CD14-positive monocyte (primary cell): Measurements from ENCODE around the gene GLG1. TPM values are rescaled to one million over a fixed set of nuclear protein-coding genes. Genes with fewer than 3 reads are reported as not detected.

Source experiments
- DNase-seq, 3 donors: peaks; one replicate each; pipeline ENCODE4 v3.0.0-alpha.2; 2011 to 2022
- H2AFZ ChIP-seq: 2 replicates; pipeline ENCODE4 v1.6.0; 2012; ENCODE audit warnings: mild to moderate bottlenecking, low read depth, low read length, inconsistent platforms; ENCODE audit not compliant: insufficient read depth, poor library complexity, severe bottlenecking
- H3K27ac ChIP-seq, 2 donors: 1 replicate in 1 of 2; 2 replicates in 1 of 2; pipeline ENCODE4 v1.5.1; 2012 to 2013; ENCODE audit warnings: low read length in 2 of 2, control low read depth in 1 of 2, inconsistent platforms in 1 of 2, low read depth in 1 of 2, mild to moderate bottlenecking in 1 of 2
- H3K27me3 ChIP-seq, 2 donors: one replicate each; pipeline versions ENCODE4 v1.6.0 to v1.6.1; 2011 to 2013; ENCODE audit warnings: low read length in 2 of 2; ENCODE audit not compliant: control insufficient read depth in 2 of 2, insufficient read depth in 2 of 2
- H3K36me3 ChIP-seq, 2 donors: replicated peaks in 1 of 2; 1 replicate in 1 of 2; 2 replicates in 1 of 2; pipeline versions ENCODE4 v1.5.1 to v1.6.1; 2012 to 2013; ENCODE audit warnings: low read length in 2 of 2, control low read depth in 1 of 2, inconsistent platforms in 1 of 2, mild to moderate bottlenecking in 1 of 2; ENCODE audit not compliant: insufficient read depth in 2 of 2, control insufficient read depth in 1 of 2
- H3K4me1 ChIP-seq, 2 donors: 1 replicate in 1 of 2; 2 replicates in 1 of 2; pipeline versions ENCODE4 v1.5.1 to v1.6.1; 2012 to 2013; ENCODE audit warnings: low read length in 2 of 2, control low read depth in 1 of 2, inconsistent platforms in 1 of 2, mild to moderate bottlenecking in 1 of 2, moderate library complexity in 1 of 2; ENCODE audit not compliant: insufficient read depth in 2 of 2, control insufficient read depth in 1 of 2
- H3K4me2 ChIP-seq: replicated peaks from 2 replicates; pipeline ENCODE3; 2012; ENCODE audit warnings: low read length, moderate library complexity, mild to moderate bottlenecking; ENCODE audit not compliant: poor library complexity, severe bottlenecking; ENCODE audit errors: extremely low read depth
- H3K4me3 ChIP-seq, 3 experiments: fragments of 200-600 bp in 1 of 3; sonication (generic) in 1 of 3; replicated peaks in 1 of 3; 1 replicate in 2 of 3; 2 replicates in 1 of 3; pipeline ENCODE4 v1.5.1; 2011 to 2013; ENCODE audit warnings: low read length in 3 of 3, mild to moderate bottlenecking in 3 of 3, control low read depth in 2 of 3, low read depth in 2 of 3, inconsistent platforms in 1 of 3, moderate library complexity in 1 of 3
- H3K79me2 ChIP-seq: 2 replicates; pipeline ENCODE4 v1.6.0; 2012; ENCODE audit warnings: mild to moderate bottlenecking, control low read depth, inconsistent platforms, low read length, moderate library complexity; ENCODE audit not compliant: insufficient read depth
- H3K9ac ChIP-seq: 2 replicates; pipeline ENCODE4 v1.6.0; 2017; ENCODE audit warnings: low read length, mild to moderate bottlenecking; ENCODE audit not compliant: insufficient read depth, poor library complexity, severe bottlenecking
- H3K9me3 ChIP-seq, 2 donors: replicated peaks in 1 of 2; 1 replicate in 1 of 2; 2 replicates in 1 of 2; pipeline versions ENCODE4 v1.5.1 to v1.6.1; 2012 to 2013; ENCODE audit warnings: low read length in 2 of 2, control low read depth in 1 of 2; ENCODE audit not compliant: control insufficient read depth in 1 of 2, insufficient read depth in 1 of 2
- H4K20me1 ChIP-seq: 2 replicates; pipeline ENCODE4 v1.6.0; 2012; ENCODE audit warnings: mild to moderate bottlenecking, low read length, control low read depth, moderate library complexity; ENCODE audit not compliant: insufficient read depth
- H3K27ac Mint-ChIP-seq, 7 donors: one replicate each; pipeline ENCODE4 v1.8.0; 2020; ENCODE audit warnings: mild to moderate bottlenecking in 7 of 7, mixed read lengths in 7 of 7, moderate library complexity in 6 of 7, inconsistent platforms in 2 of 7
- H3K27me3 Mint-ChIP-seq, 3 donors: one replicate each; pipeline ENCODE4 v1.8.0; 2021 to 2022; ENCODE audit warnings: low read depth in 3 of 3, mild to moderate bottlenecking in 3 of 3, mixed read lengths in 3 of 3, moderate library complexity in 3 of 3, inconsistent platforms in 1 of 3
- H3K36me3 Mint-ChIP-seq, 2 donors: one replicate each; pipeline ENCODE4 v1.8.0; 2020; ENCODE audit warnings: mixed read lengths in 2 of 2, inconsistent platforms in 1 of 2, mild to moderate bottlenecking in 1 of 2
- H3K4me1 Mint-ChIP-seq: one replicate; pipeline ENCODE4 v1.8.0; 2020; ENCODE audit warnings: mild to moderate bottlenecking, mixed read lengths
- H3K4me3 Mint-ChIP-seq, 2 donors: one replicate each; pipeline ENCODE4 v1.8.0; 2020; ENCODE audit warnings: mild to moderate bottlenecking in 2 of 2, mixed read lengths in 2 of 2, moderate library complexity in 1 of 2
- H3K9me3 Mint-ChIP-seq, 7 donors: one replicate each; pipeline ENCODE4 v1.8.0; 2020 to 2022; ENCODE audit warnings: mixed read lengths in 7 of 7, mild to moderate bottlenecking in 6 of 7, moderate library complexity in 6 of 7, inconsistent platforms in 2 of 7
- WGBS: methylation state at CpG from one replicate; pipeline ENCODE4 v1.1.5; 2013; ENCODE audit warnings: missing lambda C conversion rate; ENCODE audit not compliant: insufficient coverage; 5-methylcytosine and 5-hydroxymethylcytosine counted together
- intact Hi-C, 2 donors: fragments of 100-400 bp; cut with micrococcal nuclease; formaldehyde crosslinking; loops; one replicate each; pipeline versions ENCODE4 v1.15.0 to v1.15.1; 2023
- polyA plus RNA-seq, 3 donors: library from polyadenylated mRNA; depleted of rRNA in 1 of 3; unstranded in 2 of 3; stranded (reverse) in 1 of 3; fragments of 300-500 nt in 2 of 3; fragments of >200 nt in 1 of 3; fragmentation: Illumina TruSeq in 2 of 3; gene quantifications; 1 replicate in 2 of 3; 2 replicates in 1 of 3; pipeline ENCODE4 v1.2.3, GENCODE V29; 2012 to 2021
- TF ChIP-seq, protein P1 (sequence below): fragments of 200-600 bp; IDR thresholded peaks from one replicate; pipeline ENCODE4 v1.8.0; 2022; ENCODE audit warnings: antibody characterized with exemption, mild to moderate bottlenecking

GLG1 gene
- polyA plus RNA-seq, 3 donors: 40.3 to 69.1 (median 51.1) TPM

- Mint-ChIP-seq H3K27ac (peak overlapping the region; percentile 90 to 97 (median 96)), H3K36me3 (peaks cover 5 to 6% of the 10 kb centered on the region in 2 donors), H3K9me3 (peaks cover 0 to 7% (median 0%) of the 10 kb centered on the region in 7 donors), H3K4me3 (peak overlapping the region; percentile 98 to 99), H3K27me3 (peaks cover 3 to 6% (median 5%) of the 10 kb centered on the region in 3 donors), H3K4me1 (peaks cover 57% of the 10 kb centered on the region)
- Histone ChIP-seq H3K9me3 (no peaks in the 10 kb centered on the region), H3K4me3 (peak overlapping the region; percentile 85 to 98 (median 96)), H3K4me2 (peak overlapping the region; percentile 92), H3K36me3 (no peaks in the 10 kb centered on the region), H4K20me1 (peaks cover 42% of the 10 kb centered on the region), H3K79me2 (peaks cover 59% of the 10 kb centered on the region), H3K4me1 (peaks cover 32 to 50% of the 10 kb centered on the region in 2 donors), H3K27me3 (peaks cover 0 to 3% of the 10 kb centered on the region in 2 donors), H2AFZ (peak overlapping the region; percentile 97), H3K27ac (peak overlapping the region; percentile 69 to 97), H3K9ac (peak overlapping the region; percentile 100)
- intact Hi-C loops: loop anchor here in 1 of 2 donors (5.0 kb wide), 2 partner anchors 44 to 96 kb away; partner anchors contain the start of gene MLKL
- WGBS: 4% methylated on average over 13 of the region's 17 CpGs
- TF ChIP-seq, protein P1, sequence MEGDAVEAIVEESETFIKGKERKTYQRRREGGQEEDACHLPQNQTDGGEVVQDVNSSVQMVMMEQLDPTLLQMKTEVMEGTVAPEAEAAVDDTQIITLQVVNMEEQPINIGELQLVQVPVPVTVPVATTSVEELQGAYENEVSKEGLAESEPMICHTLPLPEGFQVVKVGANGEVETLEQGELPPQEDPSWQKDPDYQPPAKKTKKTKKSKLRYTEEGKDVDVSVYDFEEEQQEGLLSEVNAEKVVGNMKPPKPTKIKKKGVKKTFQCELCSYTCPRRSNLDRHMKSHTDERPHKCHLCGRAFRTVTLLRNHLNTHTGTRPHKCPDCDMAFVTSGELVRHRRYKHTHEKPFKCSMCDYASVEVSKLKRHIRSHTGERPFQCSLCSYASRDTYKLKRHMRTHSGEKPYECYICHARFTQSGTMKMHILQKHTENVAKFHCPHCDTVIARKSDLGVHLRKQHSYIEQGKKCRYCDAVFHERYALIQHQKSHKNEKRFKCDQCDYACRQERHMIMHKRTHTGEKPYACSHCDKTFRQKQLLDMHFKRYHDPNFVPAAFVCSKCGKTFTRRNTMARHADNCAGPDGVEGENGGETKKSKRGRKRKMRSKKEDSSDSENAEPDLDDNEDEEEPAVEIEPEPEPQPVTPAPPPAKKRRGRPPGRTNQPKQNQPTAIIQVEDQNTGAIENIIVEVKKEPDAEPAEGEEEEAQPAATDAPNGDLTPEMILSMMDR: no peak
- no peak for DNase-seq
Measured at GRCh38 chr16:74605746-74606520, 981 bp downstream of the GLG1 start.

GRCh38 chr16:74605332-74605731 lies 1.6 kb downstream of the GLG1 start:
- Histone ChIP-seq H3K4me3 (peak overlapping the region; percentile 85 to 98 (median 96)), H3K4me2 (peak overlapping the region; percentile 92), H3K4me1 (peaks cover 37 to 56% of the 10 kb centered on the region in 2 donors), H3K27me3 (peaks cover 0 to 3% of the 10 kb centered on the region in 2 donors), H4K20me1 (peaks cover 48% of the 10 kb centered on the region), H3K36me3 (no peaks in the 10 kb centered on the region), H3K79me2 (peaks cover 65% of the 10 kb centered on the region), H2AFZ (no peak overlapping the region), H3K9me3 (no peaks in the 10 kb centered on the region), H3K27ac (no peak overlapping the region), H3K9ac (no peak overlapping the region)
- Mint-ChIP-seq H3K9me3 (peaks cover 0 to 5% (median 0%) of the 10 kb centered on the region in 7 donors), H3K36me3 (peaks cover 5 to 8% of the 10 kb centered on the region in 2 donors), H3K27me3 (peaks cover 3 to 6% (median 5%) of the 10 kb centered on the region in 3 donors), H3K4me1 (peaks cover 63% of the 10 kb centered on the region), H3K4me3 (peak overlapping the region in 1 of 2 donors; percentile 99), H3K27ac (no peak overlapping the region)
- intact Hi-C loops: loop anchor here in 1 of 2 donors (5.0 kb wide), 2 partner anchors 43 to 97 kb away; partner anchors contain the start of gene MLKL
- WGBS: 93% methylated on average over 3 of the region's 6 CpGs
- DNase-seq: no peak
- TF ChIP-seq, protein P1: no peak
